ENCODE data around the gene TNS4.

- TF ChIP-seq CTCF (conservative IDR thresholded peaks at IDR 0.05; ENCODE audit: low read depth, low read length), result no peak
- TF ChIP-seq EZH2 (IDR thresholded peaks at IDR 0.05; ENCODE audit: low read length, unreplicated experiment), result no peak
- TF ChIP-seq EZH2phosphoT487 (IDR thresholded peaks at IDR 0.05; ENCODE audit: borderline replicate concordance, low read length), result no peak
Measured at GRCh38 chr17:40448213-40448638, 53.2 kb downstream of the TNS4 start.
